Smooth muscle cell (in vitro differentiated cells): ENCODE results near the gene SH3PXD2A. TPM values are rescaled to one million over a fixed set of nuclear protein-coding genes. Genes with fewer than 3 reads are reported as not detected.

Experiments used
- DNase-seq: peaks from one replicate; lab custom pipeline; 2025; ENCODE audit not compliant: unreplicated experiment; lab: John Stamatoyannopoulos, UW
- H2AFZ ChIP-seq: fragments of 200-600 bp; sonication (generic); 2 replicates; pipeline ENCODE4 v1.6.0; 2016; ENCODE audit warnings: antibody characterized with exemption, low read depth, mild to moderate bottlenecking
- H3F3A ChIP-seq: fragments of 200-600 bp; sonication (generic); 2 replicates; pipeline ENCODE4 v1.6.0; 2017; ENCODE audit warnings: antibody characterized with exemption, low read depth
- H3K27ac ChIP-seq: fragments of 200-600 bp; sonication (generic); 2 replicates; pipeline ENCODE4 v1.5.1; 2016; ENCODE audit warnings: low read depth, mild to moderate bottlenecking
- H3K27me3 ChIP-seq: fragments of 200-600 bp; sonication (generic); 2 replicates; pipeline ENCODE4 v1.6.1; 2016; ENCODE audit warnings: low read depth, mild to moderate bottlenecking
- H3K36me3 ChIP-seq: fragments of 200-600 bp; sonication (generic); 2 replicates; pipeline ENCODE4 v1.5.1; 2016; ENCODE audit warnings: low read depth
- H3K4me1 ChIP-seq: fragments of 200-600 bp; sonication (generic); 2 replicates; pipeline ENCODE4 v1.5.1; 2016; ENCODE audit warnings: low read depth
- H3K4me2 ChIP-seq: fragments of 200-600 bp; sonication (generic); 2 replicates; pipeline ENCODE4 v1.6.0; 2016; ENCODE audit warnings: mild to moderate bottlenecking
- H3K4me3 ChIP-seq: fragments of 200-600 bp; sonication (generic); 2 replicates; pipeline ENCODE4 v1.5.1; 2016; ENCODE audit warnings: mild to moderate bottlenecking
- H3K79me2 ChIP-seq: fragments of 200-600 bp; sonication (generic); 2 replicates; pipeline ENCODE4 v1.6.0; 2016; ENCODE audit warnings: low read depth, mild to moderate bottlenecking
- H3K9ac ChIP-seq: fragments of 200-600 bp; sonication (generic); 2 replicates; pipeline ENCODE4 v1.6.0; 2016; ENCODE audit warnings: low read depth
- H3K9me3 ChIP-seq: fragments of 200-600 bp; sonication (generic); replicated peaks from 2 replicates; pipeline ENCODE4 v1.5.1; 2016; ENCODE audit warnings: low read depth
- H4K20me1 ChIP-seq: fragments of 200-600 bp; sonication (generic); 2 replicates; pipeline ENCODE4 v1.6.0; 2016; ENCODE audit warnings: low read depth
- CTCF ChIP-seq: fragments of 200-600 bp; sonication (generic); IDR thresholded peaks from 2 replicates; pipeline ENCODE4 v1.5.1; 2017; ENCODE audit warnings: borderline replicate concordance, mild to moderate bottlenecking, antibody characterized with exemption; ENCODE audit not compliant: insufficient read depth, poor library complexity, severe bottlenecking
- WGBS: methylation state at CpG from one replicate; pipeline ENCODE4 v1.1.7; 2016; ENCODE audit warnings: low lambda C conversion rate; 5-methylcytosine and 5-hydroxymethylcytosine counted together
- polyA plus RNA-seq: library from polyadenylated mRNA; unstranded; fragments of >200 nt; fragmentation: Nextera tagmentation; extraction: Ambion mirVana; gene quantifications from 2 replicates; pipeline ENCODE4 v1.2.1, GENCODE V29; 2016
- total RNA-seq: library from RNA; depleted of rRNA; stranded (reverse); fragments of >200 nt; gene quantifications from 2 replicates; pipeline ENCODE4 v1.2.3, GENCODE V29; 2014

The SH3PXD2A gene
- total and polyA plus RNA-seq, 2 experiments from 2014 or later: 30.1 to 37.9 TPM

- H3K9ac ChIP-seq: no peak overlapping the region
- peaks cover 57% of the 10 kb centered on the region for H4K20me1 ChIP-seq
- H3K27ac ChIP-seq: no peak overlapping the region
- no peaks in the 10 kb centered on the region for H3K36me3 ChIP-seq
- H3K27me3 ChIP-seq: no peaks in the 10 kb centered on the region
- 97% methylated on average over 5 of the region's 5 CpGs for WGBS
- peaks cover 7% of the 10 kb centered on the region for H3K4me1 ChIP-seq
- H3K4me3 ChIP-seq: no peak overlapping the region
- H3K79me2 ChIP-seq: peaks cover 40% of the 10 kb centered on the region
- no peak overlapping the region for H2AFZ ChIP-seq
- TF ChIP-seq CTCF: no peak
- H3K9me3 ChIP-seq: no peaks in the 10 kb centered on the region
- DNase-seq: no peak
- peaks cover 3% of the 10 kb centered on the region for H3F3A ChIP-seq
- H3K4me2 ChIP-seq: no peak overlapping the region
Measured at GRCh38 chr10:103687718-103688117, 167.7 kb downstream of the SH3PXD2A start.

GRCh38 chr10:103687172-103687571 is 168.2 kb downstream of the SH3PXD2A start:
- 98% methylated on average over 6 of the region's 6 CpGs for WGBS

GRCh38 chr10:103685880-103686669 is 169.3 kb downstream of the SH3PXD2A start:
- H4K20me1 ChIP-seq: peaks cover 40% of the 10 kb centered on the region
- peak; percentile 77 for DNase-seq
- peak; percentile 93 for TF ChIP-seq CTCF
- peak overlapping the region; percentile 7 for H3K4me2 ChIP-seq
- WGBS: 29% methylated on average over 8 of the region's 8 CpGs
- no peak overlapping the region for H2AFZ ChIP-seq
- H3K9me3 ChIP-seq: no peaks in the 10 kb centered on the region
- H3K9ac ChIP-seq: no peak overlapping the region
- peak overlapping the region; percentile 51 for H3K27ac ChIP-seq
- H3K27me3 ChIP-seq: no peaks in the 10 kb centered on the region
- peaks cover 3% of the 10 kb centered on the region for H3F3A ChIP-seq
- peaks cover 41% of the 10 kb centered on the region for H3K79me2 ChIP-seq
- peaks cover 5% of the 10 kb centered on the region for H3K4me1 ChIP-seq
- H3K4me3 ChIP-seq: no peak overlapping the region
- no peaks in the 10 kb centered on the region for H3K36me3 ChIP-seq

More at GRCh38 chr10:103687172-103687571, 168.2 kb downstream of the SH3PXD2A start:
- Histone ChIP-seq H3K36me3 (no peaks in the 10 kb centered on the region), H4K20me1 (peaks cover 51% of the 10 kb centered on the region), H3K79me2 (peaks cover 36% of the 10 kb centered on the region), H2AFZ (no peak overlapping the region), H3K9ac (no peak overlapping the region), H3K9me3 (no peaks in the 10 kb centered on the region), H3K4me3 (no peak overlapping the region), H3K4me2 (no peak overlapping the region), H3K27me3 (no peaks in the 10 kb centered on the region), H3F3A (peaks cover 3% of the 10 kb centered on the region), H3K27ac (no peak overlapping the region), H3K4me1 (peaks cover 5% of the 10 kb centered on the region)
- TF ChIP-seq CTCF: no peak
- DNase-seq: no peak

- no peak for DNase-seq
- Histone ChIP-seq H3K36me3 (no peaks in the 10 kb centered on the region), H3K79me2 (peaks cover 42% of the 10 kb centered on the region), H4K20me1 (peaks cover 23% of the 10 kb centered on the region), H3K9ac (no peak overlapping the region), H3K9me3 (no peaks in the 10 kb centered on the region), H3F3A (peaks cover 10% of the 10 kb centered on the region), H3K4me2 (no peak overlapping the region), H3K4me1 (peaks cover 5% of the 10 kb centered on the region), H3K27ac (no peak overlapping the region), H2AFZ (no peak overlapping the region), H3K27me3 (no peaks in the 10 kb centered on the region), H3K4me3 (no peak overlapping the region)
- TF ChIP-seq CTCF: no peak
- WGBS: 89% methylated on average over 4 of the region's 4 CpGs
Measured at GRCh38 chr10:103683851-103684250, 171.5 kb downstream of the SH3PXD2A start.
